HG02870 (cell line): ENCODE results near the gene VEGFA.
A peak's percentile ranks its signal among the peaks of the same experiment; 100 is the strongest.

Source experiments
- ATAC-seq: cut with Tn5 transposase; IDR thresholded peaks from one replicate; pipeline ENCODE4 v1.9.1; 2021; ENCODE audit warnings: mild to moderate bottlenecking, moderate library complexity; ENCODE audit not compliant: unreplicated experiment

The VEGFA gene

GRCh38 chr6:43759136-43759906 is 10.7 kb upstream of the VEGFA start:
- ATAC-seq = no peak

DNA sequence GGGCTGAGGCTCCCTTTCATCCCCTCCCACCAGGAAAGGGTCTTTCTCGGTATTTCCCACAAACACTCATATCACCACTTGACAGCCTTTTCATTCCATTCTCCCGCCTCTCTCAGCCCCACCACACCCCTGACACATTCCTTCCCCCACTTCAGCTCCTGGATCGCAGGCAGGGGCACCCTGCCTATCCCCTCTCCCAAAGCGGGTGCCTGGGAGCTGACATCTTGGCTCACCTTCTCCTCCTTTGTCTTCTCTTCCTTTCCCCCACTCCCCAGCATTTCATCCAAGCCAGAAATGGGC is 10.2 kb upstream of the VEGFA start:
- no peak for ATAC-seq

GRCh38 chr6:43760210-43761168 is 9.5 kb upstream of the VEGFA start:
- ATAC-seq = no peak

DNA sequence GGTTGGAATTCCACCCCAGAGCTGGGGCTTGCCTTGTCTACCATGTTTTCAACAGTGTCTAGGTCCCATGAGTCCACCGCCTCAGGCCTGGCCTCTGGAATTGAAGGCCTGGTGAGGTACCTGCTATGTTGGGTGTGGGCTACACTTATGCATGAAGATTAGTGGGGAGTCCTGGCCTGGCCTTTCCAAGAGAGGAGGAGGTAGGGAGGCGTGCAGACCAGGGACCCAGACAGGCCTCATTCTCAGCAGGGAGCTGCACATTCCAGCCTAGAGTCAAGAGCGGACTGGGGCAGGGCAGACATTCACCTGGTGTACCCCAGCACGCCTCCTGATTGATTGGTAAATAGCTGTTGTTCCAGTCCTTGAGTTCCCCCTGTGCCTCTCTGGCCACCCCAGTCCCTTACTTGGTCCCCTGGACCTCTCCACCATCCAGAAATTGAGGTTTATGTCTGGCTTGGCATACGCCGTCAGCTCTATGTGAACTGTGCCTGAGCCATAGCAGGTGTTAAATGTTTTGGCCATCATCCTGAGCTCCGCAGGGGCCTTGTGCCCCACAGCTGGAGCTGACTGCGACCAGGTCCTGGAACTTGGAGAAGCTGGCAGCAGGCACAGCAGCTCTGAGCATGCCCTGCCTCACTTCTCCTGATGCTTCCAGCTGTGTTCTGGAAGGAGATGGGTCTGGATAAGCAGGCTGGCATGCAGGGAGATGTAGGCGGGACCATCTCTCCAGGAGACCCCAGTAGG is 8.2 kb upstream of the VEGFA start:
- ATAC-seq = no peak

- no peak for ATAC-seq
These were observed 7.6 kb upstream of the VEGFA start for GRCh38 chr6:43762410-43762768.

DNA sequence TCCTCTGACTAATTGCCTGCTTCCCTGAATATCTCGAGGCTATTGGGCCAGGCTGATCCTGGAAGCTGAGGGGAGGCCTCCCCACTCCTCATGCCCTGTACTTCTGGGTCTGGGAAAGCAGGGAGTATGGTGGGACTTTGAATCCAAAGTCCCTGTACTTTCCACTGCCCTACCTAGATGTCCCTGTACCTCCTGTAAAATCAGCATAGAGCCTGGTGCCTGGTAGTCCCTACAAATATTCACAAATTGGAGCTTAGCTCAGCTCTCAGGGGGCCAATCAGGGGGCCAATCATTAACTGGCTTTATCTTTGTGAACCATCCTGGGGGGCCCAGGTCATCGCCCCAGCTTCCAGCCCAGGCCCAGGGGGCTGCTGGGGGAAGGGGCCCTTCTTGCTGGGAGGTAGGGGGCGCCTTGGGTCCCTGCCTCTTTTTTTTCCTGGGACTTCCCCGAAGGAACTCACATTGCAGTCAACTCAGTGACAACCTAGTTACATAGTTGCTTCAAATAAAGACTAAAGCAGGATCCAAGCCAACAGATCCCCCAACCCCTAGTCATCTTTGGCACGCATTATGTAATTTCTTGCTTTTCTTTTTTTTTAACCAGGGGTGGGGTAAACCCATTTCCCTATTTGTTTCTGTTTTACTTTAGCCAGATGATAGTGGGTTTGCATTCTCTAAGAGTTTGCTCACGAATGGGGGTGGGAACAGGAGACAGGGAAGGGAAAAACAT is 6.9 kb upstream of the VEGFA start:
- ATAC-seq = no peak

DNA sequence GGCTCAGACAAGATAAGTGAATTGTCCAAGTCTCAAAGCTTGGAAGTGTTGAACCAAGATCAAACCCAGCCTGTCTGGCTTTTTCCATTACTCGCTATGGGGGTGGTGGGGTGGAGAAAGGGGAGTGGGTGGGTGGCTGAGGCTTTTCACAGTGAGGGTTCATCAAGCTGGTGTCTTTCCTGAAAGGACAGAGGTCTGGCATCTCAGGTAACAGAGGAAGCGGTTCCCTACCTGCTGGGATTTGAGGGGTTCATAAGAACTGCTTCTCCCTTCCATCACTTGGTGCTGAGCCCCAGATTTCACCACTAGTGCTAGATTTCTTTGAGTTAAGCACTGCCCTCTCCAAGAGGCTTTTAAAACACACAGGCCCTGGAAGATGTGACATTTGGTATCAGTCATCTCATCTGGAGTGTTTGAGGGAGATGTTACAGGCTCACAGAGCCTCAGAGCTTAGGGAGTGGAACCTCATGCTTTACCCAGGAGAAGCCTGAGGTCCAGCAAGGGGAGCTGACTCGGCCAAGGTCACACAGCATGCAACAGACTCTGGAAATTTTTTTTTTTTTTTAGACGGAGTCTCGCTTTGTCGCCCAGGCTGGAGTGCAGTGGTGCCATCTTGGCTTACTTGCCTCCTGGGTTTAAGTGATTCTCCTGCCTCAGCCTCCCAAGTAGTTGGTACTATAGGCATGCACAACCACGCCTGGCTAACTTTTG is 6.0 kb upstream of the VEGFA start:
- ATAC-seq = no peak

DNA sequence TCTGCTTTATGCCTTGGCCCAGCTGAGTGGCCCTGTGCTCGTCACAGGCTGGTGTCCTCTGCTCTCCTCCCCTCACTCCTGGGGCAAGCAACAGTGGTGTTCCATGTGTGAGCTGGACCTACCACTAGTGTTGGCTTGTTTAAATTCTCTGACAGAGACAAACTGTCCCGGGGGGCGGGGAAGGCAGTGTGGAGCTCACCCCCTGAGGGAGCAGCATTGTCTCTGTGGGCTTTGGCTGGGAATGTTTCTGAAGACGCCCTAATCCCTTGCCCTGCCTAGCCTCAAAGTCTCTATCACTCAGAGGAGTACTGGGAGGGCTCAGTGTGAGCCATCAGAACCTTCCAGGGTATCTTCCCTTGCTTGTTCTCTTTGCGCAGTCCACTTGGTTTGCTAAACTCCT is 5.2 kb upstream of the VEGFA start:
- no peak for ATAC-seq

- no peak for ATAC-seq
These were observed 4.1 kb upstream of the VEGFA start for GRCh38 chr6:43765776-43766499.

DNA sequence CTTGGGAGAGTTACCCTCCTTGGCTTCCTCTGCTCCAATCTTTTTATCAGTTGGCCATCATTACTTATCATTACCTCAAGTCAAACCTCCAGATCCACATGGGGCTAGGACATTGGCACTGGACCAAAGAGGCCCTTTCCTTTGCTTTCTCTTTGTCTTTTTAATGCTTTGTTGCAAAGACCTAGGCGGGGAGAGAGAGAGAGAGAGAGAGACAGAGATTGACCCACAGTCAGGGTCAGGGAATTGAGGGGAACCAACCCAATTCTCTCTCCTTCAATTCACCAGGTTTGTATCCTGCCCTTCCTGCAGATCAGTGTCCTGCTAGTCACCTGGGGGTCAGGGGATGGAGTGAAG is 3.5 kb upstream of the VEGFA start:
- ATAC-seq = no peak

DNA sequence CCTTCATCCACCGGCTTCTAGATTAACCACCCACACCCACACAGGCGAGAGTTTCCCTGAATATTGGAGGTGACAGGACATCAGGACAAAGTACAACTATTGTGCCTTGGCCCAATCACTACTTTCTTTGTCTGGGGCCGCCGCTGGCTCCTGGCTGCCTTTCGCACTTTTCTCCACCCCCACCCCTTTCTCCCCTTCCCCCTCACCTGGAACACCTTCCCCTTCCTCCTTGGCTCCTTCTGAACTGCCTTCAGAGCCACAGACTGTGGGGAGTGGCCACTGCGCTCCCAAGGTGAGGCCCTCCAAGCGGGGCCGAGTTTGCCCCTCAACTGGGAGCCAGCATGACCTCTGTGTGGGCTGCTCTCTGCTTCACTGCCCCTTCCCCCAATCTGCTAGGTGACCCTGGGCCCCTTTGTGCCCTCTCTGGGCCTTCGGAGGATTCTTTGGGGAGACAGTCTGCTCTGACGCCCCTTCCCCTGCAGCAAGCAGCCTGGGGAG is 3.0 kb upstream of the VEGFA start:
- no peak for ATAC-seq

DNA sequence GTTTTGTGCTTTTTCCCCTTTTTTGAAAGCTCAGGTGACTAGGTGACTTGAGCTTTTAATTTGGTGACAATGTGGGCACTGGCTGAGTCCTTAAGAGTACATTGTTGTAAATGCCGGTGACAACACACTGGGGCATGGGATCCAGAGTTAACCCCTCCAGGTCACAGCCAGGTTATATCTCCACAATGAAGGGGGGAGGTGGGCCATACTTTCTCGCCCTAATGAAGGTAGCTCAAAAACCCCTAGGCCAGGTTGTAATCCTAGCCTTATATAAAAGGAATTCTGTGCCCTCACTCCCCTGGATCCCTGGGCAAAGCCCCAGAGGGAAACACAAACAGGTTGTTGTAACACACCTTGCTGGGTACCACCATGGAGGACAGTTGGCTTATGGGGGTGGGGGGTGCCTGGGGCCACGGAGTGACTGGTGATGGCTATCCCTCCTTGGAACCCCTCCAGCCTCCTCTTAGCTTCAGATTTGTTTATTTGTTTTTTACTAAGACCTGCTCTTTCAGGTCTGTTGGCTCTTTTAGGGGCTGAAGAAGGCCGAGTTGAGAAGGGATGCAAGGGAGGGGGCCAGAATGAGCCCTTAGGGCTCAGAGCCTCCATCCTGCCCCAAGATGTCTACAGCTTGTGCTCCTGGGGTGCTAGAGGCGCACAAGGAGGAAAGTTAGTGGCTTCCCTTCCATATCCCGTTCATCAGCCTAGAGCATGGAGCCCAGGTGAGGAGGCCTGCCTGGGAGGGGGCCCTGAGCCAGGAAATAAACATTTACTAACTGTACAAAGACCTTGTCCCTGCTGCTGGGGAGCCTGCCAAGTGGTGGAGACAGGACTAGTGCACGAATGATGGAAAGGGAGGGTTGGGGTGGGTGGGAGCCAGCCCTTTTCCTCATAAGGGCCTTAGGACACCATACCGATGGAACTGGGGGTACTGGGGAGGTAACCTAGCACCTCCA is 2.2 kb upstream of the VEGFA start:
- no peak for ATAC-seq

- ATAC-seq = no peak
These were observed 1.5 kb upstream of the VEGFA start for GRCh38 chr6:43768506-43768860.

DNA sequence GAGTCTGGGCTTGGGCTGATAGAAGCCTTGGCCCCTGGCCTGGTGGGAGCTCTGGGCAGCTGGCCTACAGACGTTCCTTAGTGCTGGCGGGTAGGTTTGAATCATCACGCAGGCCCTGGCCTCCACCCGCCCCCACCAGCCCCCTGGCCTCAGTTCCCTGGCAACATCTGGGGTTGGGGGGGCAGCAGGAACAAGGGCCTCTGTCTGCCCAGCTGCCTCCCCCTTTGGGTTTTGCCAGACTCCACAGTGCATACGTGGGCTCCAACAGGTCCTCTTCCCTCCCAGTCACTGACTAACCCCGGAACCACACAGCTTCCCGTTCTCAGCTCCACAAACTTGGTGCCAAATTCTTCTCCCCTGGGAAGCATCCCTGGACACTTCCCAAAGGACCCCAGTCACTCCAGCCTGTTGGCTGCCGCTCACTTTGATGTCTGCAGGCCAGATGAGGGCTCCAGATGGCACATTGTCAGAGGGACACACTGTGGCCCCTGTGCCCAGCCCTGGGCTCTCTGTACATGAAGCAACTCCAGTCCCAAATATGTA is 957 bp upstream of the VEGFA start:
- ATAC-seq = no peak

- ATAC-seq = peak; percentile 6
These were observed 580 bp downstream of the VEGFA start for GRCh38 chr6:43770372-43771209.

DNA sequence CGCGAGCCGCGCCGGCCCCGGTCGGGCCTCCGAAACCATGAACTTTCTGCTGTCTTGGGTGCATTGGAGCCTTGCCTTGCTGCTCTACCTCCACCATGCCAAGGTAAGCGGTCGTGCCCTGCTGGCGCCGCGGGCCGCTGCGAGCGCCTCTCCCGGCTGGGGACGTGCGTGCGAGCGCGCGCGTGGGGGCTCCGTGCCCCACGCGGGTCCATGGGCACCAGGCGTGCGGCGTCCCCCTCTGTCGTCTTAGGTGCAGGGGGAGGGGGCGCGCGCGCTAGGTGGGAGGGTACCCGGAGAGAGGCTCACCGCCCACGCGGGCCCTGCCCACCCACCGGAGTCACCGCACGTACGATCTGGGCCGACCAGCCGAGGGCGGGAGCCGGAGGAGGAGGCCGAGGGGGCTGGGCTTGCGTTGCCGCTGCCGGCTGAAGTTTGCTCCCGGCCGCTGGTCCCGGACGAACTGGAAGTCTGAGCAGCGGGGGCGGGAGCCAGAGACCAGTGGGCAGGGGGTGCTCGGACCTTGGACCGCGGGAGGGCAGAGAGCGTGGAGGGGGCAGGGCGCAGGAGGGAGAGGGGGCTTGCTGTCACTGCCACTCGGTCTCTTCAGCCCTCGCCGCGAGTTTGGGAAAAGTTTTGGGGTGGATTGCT is 1.3 kb downstream of the VEGFA start:
- ATAC-seq = peak; percentile 27
